ENCODE data around the gene BANP. TPM values are rescaled to one million over a fixed set of nuclear protein-coding genes. Genes with fewer than 3 reads are reported as not detected.

Gene BANP
- total RNA-seq, 1 donor: 25.9 TPM

DNA sequence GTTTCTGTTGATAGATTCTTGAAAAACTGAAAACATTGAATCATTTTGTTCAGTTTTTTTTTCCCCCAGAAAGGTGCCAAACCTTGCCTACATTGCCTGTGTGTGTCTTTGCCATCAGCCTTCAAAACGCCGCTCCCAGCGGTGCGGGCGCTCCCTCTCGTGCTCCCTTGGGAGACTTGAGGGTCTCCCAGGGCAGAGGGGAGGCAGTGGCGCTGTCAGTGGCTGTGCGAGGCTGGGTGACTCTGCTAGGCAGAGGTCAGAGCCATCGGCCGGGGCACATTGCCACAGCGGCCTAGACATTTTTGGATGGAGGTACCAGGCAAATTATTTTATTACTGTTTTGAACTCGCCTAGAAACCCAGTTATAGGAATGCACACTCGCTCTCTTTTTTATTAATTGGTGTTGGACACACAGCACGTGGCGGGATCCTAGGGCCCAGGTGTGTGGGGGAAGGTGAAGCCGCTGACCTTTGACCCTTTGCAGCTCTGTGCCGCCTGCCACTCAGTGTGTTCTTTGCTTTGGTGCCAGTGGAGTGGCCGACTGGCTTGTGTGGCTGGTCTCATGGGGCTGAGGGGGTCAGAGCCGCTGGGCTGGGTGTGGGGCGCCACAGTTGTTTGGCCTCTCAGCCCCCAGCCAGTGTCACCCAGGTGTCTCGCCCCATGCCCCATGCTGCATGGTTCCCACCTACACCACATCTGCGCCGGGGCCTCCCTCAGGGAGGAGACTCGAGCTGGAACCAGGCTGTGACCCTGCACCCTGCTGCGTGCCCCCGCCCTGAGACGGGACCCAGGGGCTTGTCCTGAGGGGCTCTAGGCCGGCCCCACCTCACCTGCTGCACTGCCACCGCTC, 115.7 kb downstream of the BANP start:
- H3K4me3 ChIP-seq (ENCODE audit: low read depth, low read length): no peak overlapping the region
- no peak for DNase-seq (ENCODE audit: low read depth)
- TF ChIP-seq, protein P1, sequence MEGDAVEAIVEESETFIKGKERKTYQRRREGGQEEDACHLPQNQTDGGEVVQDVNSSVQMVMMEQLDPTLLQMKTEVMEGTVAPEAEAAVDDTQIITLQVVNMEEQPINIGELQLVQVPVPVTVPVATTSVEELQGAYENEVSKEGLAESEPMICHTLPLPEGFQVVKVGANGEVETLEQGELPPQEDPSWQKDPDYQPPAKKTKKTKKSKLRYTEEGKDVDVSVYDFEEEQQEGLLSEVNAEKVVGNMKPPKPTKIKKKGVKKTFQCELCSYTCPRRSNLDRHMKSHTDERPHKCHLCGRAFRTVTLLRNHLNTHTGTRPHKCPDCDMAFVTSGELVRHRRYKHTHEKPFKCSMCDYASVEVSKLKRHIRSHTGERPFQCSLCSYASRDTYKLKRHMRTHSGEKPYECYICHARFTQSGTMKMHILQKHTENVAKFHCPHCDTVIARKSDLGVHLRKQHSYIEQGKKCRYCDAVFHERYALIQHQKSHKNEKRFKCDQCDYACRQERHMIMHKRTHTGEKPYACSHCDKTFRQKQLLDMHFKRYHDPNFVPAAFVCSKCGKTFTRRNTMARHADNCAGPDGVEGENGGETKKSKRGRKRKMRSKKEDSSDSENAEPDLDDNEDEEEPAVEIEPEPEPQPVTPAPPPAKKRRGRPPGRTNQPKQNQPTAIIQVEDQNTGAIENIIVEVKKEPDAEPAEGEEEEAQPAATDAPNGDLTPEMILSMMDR (IDR thresholded peaks at IDR 0.05; ENCODE audit: insufficient read depth, low read depth, low read length): no peak

DNA sequence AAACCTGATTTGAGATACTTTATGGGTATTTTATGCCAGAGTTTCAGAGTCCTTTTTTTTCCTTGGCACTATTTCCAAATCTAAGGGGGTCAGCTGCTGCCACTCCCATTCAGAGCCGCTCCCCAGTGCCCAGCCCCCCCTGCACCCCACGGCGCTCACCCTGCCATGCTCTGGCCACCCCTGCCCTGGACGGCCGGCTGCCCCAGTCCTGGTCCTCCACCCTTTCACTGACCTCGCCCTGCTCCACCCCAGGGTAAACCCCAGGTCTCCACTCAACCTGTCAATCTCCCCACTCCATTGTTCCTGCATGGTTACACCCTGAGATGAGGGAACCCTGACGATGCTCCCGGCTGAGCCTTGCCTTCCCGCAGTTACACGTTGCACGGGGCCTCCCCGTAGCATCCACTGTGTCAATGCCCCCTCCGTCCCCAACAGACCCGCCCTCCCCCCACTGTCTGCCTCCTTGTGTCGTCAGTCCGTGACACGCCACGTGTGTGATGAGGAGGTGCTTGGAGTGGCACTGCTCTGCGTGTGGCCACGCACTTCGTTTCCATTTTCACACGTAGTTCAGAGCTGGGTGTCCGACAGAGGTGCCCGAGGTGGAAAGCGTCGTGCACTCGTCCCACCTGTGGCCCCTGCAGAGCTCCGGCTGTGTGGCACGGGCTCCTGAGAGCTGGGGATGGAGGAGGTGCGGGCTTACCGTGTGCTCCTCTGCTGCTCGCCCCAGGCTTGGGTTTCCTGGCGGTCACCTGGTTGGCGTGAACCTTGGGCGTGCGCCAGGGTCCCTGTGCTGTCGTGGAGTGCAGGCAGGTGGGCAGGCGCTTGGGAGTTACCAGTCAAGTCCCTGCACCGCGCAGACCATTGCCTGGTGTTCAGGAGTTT, 116.5 kb downstream of the BANP start:
- no peak for DNase-seq (ENCODE audit: low read depth)
- TF ChIP-seq, protein P1 (IDR thresholded peaks at IDR 0.05; ENCODE audit: insufficient read depth, low read depth, low read length): no peak
- no peak overlapping the region for H3K4me3 ChIP-seq (ENCODE audit: low read depth, low read length)

DNA sequence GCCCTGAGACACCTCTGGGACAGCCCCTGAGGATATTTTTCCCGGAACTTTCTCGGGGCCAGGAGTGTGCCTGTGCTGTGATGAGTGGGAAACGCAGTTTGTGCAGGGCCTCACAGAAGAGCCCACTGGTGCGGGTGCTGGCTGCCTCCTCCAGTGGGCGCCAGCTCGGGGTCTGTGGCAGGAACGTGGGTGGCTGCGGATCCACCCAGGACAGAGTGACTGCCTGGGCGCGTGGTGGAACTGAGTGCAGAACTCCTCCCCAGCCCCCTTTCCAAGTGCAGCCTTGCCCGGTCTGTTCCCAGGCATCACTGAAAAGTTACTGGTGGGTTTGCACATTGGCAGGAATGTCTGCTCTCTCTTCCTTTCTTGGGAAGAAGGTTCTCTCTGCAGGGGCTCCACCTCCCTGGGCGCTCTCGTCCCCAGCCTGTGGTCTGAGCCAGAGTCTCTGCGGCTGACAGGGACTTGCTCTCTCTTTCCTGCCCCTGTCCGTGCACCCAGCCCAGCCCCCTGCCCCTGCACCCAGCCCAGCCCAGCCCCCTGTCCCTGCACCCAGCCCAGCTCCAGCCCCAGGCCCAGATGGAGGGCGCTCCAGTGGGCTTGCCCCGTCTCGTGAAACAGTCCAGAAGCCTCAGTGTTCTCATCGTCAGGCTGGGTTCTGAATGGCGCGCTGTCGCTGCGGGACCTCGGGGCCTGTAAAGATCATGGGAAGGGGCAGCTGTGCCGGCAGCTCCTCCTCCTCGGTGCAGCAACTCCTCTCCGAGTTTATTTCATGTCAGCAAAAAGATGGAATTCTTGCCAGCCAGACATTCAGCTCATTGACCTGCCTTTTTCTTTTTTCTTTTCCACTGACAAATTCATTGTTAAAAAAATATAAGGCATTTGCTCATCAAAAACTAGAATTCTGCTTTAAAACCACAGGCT, 117.5 kb downstream of the BANP start:
- TF ChIP-seq, protein P1 (IDR thresholded peaks at IDR 0.05; ENCODE audit: insufficient read depth, low read depth, low read length): no peak
- H3K4me3 ChIP-seq (ENCODE audit: low read depth, low read length): no peak overlapping the region
- DNase-seq (ENCODE audit: low read depth): no peak

DNA sequence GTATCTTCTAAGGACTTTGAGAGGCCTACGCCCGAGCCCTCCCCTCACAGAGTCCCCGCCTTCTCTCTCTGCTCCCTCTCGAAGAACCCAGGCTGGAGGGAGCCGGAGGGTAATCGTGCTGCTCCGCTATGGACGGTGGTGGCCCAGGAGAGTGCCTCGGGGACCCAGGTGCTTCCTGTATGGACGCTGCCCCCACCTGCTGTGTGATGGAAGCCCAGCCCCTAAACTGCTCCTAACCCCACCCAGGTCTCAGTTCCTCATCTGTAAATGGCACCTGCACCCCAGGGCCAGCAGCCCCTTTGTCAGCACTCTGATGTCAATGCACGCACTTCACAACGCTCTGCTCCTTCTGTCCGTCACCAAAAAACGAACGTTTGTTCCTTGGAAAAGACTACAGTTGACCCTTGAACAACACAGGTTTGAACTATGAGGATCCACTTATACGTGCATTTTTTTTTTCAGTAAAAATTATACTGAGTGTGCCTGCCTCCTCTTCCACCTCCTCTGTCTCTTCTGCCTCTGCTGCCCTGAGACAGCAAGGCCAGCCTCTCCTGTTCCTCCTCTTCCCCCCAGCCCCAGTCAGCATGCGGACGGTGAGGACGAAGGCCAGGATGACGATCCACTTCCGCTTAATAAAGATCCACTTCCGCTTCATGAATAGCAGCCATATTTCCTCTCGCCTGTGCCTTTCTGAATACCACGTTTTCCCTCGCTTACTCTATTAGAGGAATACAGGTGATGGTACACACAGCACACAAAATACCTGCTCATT, 118.3 kb downstream of the BANP start:
- H3K4me3 ChIP-seq (ENCODE audit: low read depth, low read length): no peak overlapping the region
- no peak for DNase-seq (ENCODE audit: low read depth)
- TF ChIP-seq, protein P1 (IDR thresholded peaks at IDR 0.05; ENCODE audit: insufficient read depth, low read depth, low read length): no peak

DNA sequence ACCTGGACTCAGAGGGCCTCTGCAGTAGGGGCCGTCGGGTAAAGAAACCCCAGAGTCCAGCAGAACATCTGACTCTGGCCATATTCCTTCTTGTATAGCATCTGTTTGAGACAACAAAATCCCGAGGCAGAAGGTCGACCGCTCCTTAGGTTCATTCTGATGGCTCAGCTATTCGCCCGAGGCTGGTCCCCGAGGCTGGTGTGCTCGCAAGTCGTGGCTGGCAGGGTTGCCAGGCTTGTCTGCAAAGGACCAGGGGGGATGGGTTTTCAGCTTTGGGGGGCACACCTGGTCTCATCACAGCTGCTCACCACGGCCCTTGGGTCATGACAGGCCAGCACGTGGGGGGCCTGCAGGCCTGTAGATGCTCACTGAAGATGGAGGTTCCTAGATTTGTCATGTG, 119.1 kb downstream of the BANP start:
- H3K4me3 ChIP-seq (ENCODE audit: low read depth, low read length): no peak overlapping the region
- TF ChIP-seq, protein P1 (IDR thresholded peaks at IDR 0.05; ENCODE audit: insufficient read depth, low read depth, low read length): no peak
- no peak for DNase-seq (ENCODE audit: low read depth)
